Activated CD8-positive, alpha-beta memory T cell treated with anti-CD3 and anti-CD28 coated beads, Interleukin-2, amount 50 U/mL, for 48 hours (primary cell): ENCODE results near the gene NUAK2.

Experiments used
- DNase-seq: peaks from one replicate; pipeline ENCODE4 v3.0.0-alpha.2; 2020

Gene NUAK2

GRCh38 chr1:205345761-205346160 lies 24.2 kb upstream of the NUAK2 start:
- no peak for DNase-seq

GRCh38 chr1:205344066-205344928 lies 22.8 kb upstream of the NUAK2 start:
- DNase-seq = peak; percentile 65

GRCh38 chr1:205343431-205344065 lies 22.0 kb upstream of the NUAK2 start:
- peak; percentile 62 for DNase-seq

GRCh38 chr1:205342986-205343385 lies 21.4 kb upstream of the NUAK2 start:
- DNase-seq = no peak

- no peak for DNase-seq
Observed at GRCh38 chr1:205340676-205341075, 19.1 kb upstream of the NUAK2 start.

- DNase-seq = no peak
Observed at GRCh38 chr1:205339717-205340116, 18.2 kb upstream of the NUAK2 start.

GRCh38 chr1:205339197-205339702 lies 17.7 kb upstream of the NUAK2 start:
- no peak for DNase-seq

GRCh38 chr1:205338011-205338410 lies 16.5 kb upstream of the NUAK2 start:
- no peak for DNase-seq

- no peak for DNase-seq
Observed at GRCh38 chr1:205337481-205337880, 15.9 kb upstream of the NUAK2 start.

- DNase-seq = peak; percentile 89
Observed at GRCh38 chr1:205335692-205336091, 14.1 kb upstream of the NUAK2 start.

GRCh38 chr1:205332015-205332791 lies 10.7 kb upstream of the NUAK2 start:
- no peak for DNase-seq

- DNase-seq = no peak
Observed at GRCh38 chr1:205330150-205330549, 8.6 kb upstream of the NUAK2 start.

- no peak for DNase-seq
Observed at GRCh38 chr1:205329719-205330118, 8.2 kb upstream of the NUAK2 start.

GRCh38 chr1:205328476-205328875 lies 6.9 kb upstream of the NUAK2 start:
- no peak for DNase-seq

- no peak for DNase-seq
Observed at GRCh38 chr1:205326812-205327466, 5.4 kb upstream of the NUAK2 start.

GRCh38 chr1:205325334-205325884 lies 3.9 kb upstream of the NUAK2 start:
- DNase-seq = no peak

- no peak for DNase-seq
Observed at GRCh38 chr1:205324781-205325180, 3.2 kb upstream of the NUAK2 start.

- DNase-seq = no peak
Observed at GRCh38 chr1:205323794-205324193, 2.2 kb upstream of the NUAK2 start.

- DNase-seq = no peak
Observed at GRCh38 chr1:205321959-205322283, 376 bp upstream of the NUAK2 start.

- peak; percentile 61 for DNase-seq
Observed at GRCh38 chr1:205319081-205320018, 2.2 kb downstream of the NUAK2 start.

- no peak for DNase-seq
Observed at GRCh38 chr1:205318231-205318991, 3.1 kb downstream of the NUAK2 start.
